ENCODE data around the gene GRIA1.

GRIA1 gene

GRCh38 chr5:153498516-153498915 lies 8.0 kb downstream of the GRIA1 start:
- DNase-seq (ENCODE audit: low read depth): no peak

GRCh38 chr5:153500178-153500577 lies 9.7 kb downstream of the GRIA1 start:
- DNase-seq (ENCODE audit: low read depth): no peak

GRCh38 chr5:153504726-153505125 lies 14.3 kb downstream of the GRIA1 start:
- DNase-seq (ENCODE audit: low read depth): no peak

GRCh38 chr5:153508700-153509099 lies 18.2 kb downstream of the GRIA1 start:
- no peak for DNase-seq (ENCODE audit: low read depth)

GRCh38 chr5:153511622-153512021 lies 21.2 kb downstream of the GRIA1 start:
- no peak for DNase-seq (ENCODE audit: low read depth)

- no peak for DNase-seq (ENCODE audit: low read depth)
Observed at GRCh38 chr5:153513156-153513555, 22.7 kb downstream of the GRIA1 start.

- peak; percentile 64 for DNase-seq (ENCODE audit: low read depth)
Observed at GRCh38 chr5:153515301-153515700, 24.8 kb downstream of the GRIA1 start.

GRCh38 chr5:153516504-153517240 lies 26.2 kb downstream of the GRIA1 start:
- DNase-seq (ENCODE audit: low read depth): no peak

- DNase-seq (ENCODE audit: low read depth): no peak
Observed at GRCh38 chr5:153517241-153517611, 26.8 kb downstream of the GRIA1 start.

GRCh38 chr5:153520137-153520536 lies 29.7 kb downstream of the GRIA1 start:
- DNase-seq (ENCODE audit: low read depth): no peak

GRCh38 chr5:153520952-153521351 lies 30.5 kb downstream of the GRIA1 start:
- no peak for DNase-seq (ENCODE audit: low read depth)

GRCh38 chr5:153523211-153523610 lies 32.7 kb downstream of the GRIA1 start:
- peak; percentile 49 for DNase-seq (ENCODE audit: low read depth)

GRCh38 chr5:153523831-153524230 lies 33.4 kb downstream of the GRIA1 start:
- DNase-seq (ENCODE audit: low read depth): no peak

GRCh38 chr5:153525536-153525935 lies 35.1 kb downstream of the GRIA1 start:
- no peak for DNase-seq (ENCODE audit: low read depth)

GRCh38 chr5:153530357-153531143 lies 40.1 kb downstream of the GRIA1 start:
- DNase-seq (ENCODE audit: low read depth): no peak

- no peak for DNase-seq (ENCODE audit: low read depth)
Observed at GRCh38 chr5:153533546-153533945, 43.1 kb downstream of the GRIA1 start.

GRCh38 chr5:153534102-153534501 lies 43.6 kb downstream of the GRIA1 start:
- DNase-seq (ENCODE audit: low read depth): no peak

- DNase-seq (ENCODE audit: low read depth): no peak
Observed at GRCh38 chr5:153537207-153537606, 46.7 kb downstream of the GRIA1 start.

GRCh38 chr5:153539983-153540382 lies 49.5 kb downstream of the GRIA1 start:
- DNase-seq (ENCODE audit: low read depth): no peak

GRCh38 chr5:153542536-153542935 lies 52.1 kb downstream of the GRIA1 start:
- no peak for DNase-seq (ENCODE audit: low read depth)

GRCh38 chr5:153543288-153543687 lies 52.8 kb downstream of the GRIA1 start:
- no peak for DNase-seq (ENCODE audit: low read depth)

GRCh38 chr5:153543959-153544470 lies 53.5 kb downstream of the GRIA1 start:
- no peak for DNase-seq (ENCODE audit: low read depth)

- DNase-seq (ENCODE audit: low read depth): no peak
Observed at GRCh38 chr5:153544706-153545105, 54.2 kb downstream of the GRIA1 start.
